Calu3 (cell line): ENCODE measurements around the gene SPDEF. TPM values are rescaled to one million over a fixed set of nuclear protein-coding genes. Genes with fewer than 3 reads are reported as not detected.
A peak's percentile ranks its signal among the peaks of the same experiment; 100 is the strongest.

Experiments used
- BruUV-seq: library from RNA; stranded (reverse); fragments of 400-500 nt; replicated peaks from 2 replicates; lab custom pipeline; 2021; lab: Mats Ljungman, UMichigan
- CTCF ChIA-PET: fragments of 300-600 bp; sonication (Branson Sonifier 250); formaldehyde crosslinking; loops from one replicate; lab custom pipeline; 2022; ENCODE audit warnings: antibody characterized with exemption; lab: Charles Lee
- DNase-seq: peaks from one replicate; pipeline ENCODE4 v3.0.0; 2022
- H3K27ac Mint-ChIP-seq: one replicate; pipeline ENCODE4 v1.8.0; 2022; ENCODE audit warnings: mixed read lengths; ENCODE audit not compliant: unreplicated experiment
- H3K27me3 Mint-ChIP-seq: one replicate; pipeline ENCODE4 v1.8.0; 2022; ENCODE audit warnings: mixed read lengths; ENCODE audit not compliant: unreplicated experiment
- H3K36me3 Mint-ChIP-seq: one replicate; pipeline ENCODE4 v1.8.0; 2022; ENCODE audit warnings: mild to moderate bottlenecking, moderate library complexity, mixed read lengths; ENCODE audit not compliant: insufficient read depth, unreplicated experiment
- H3K4me1 Mint-ChIP-seq: one replicate; pipeline ENCODE4 v1.8.0; 2022; ENCODE audit warnings: mild to moderate bottlenecking, low read depth, mixed read lengths; ENCODE audit not compliant: unreplicated experiment
- H3K4me3 Mint-ChIP-seq: one replicate; pipeline ENCODE4 v1.8.0; 2022; ENCODE audit warnings: mild to moderate bottlenecking, low read depth, moderate library complexity, mixed read lengths; ENCODE audit not compliant: unreplicated experiment
- H3K9me3 Mint-ChIP-seq: one replicate; pipeline ENCODE4 v1.8.0; 2022; ENCODE audit warnings: low read depth, mixed read lengths; ENCODE audit not compliant: unreplicated experiment
- intact Hi-C: fragments of 100-400 bp; cut with micrococcal nuclease; formaldehyde crosslinking; loops from one replicate; pipeline ENCODE4 v1.10.0; 2022; ENCODE audit not compliant: unreplicated experiment
- total RNA-seq: library from RNA; stranded (reverse); gene quantifications from 2 replicates; pipeline ENCODE4 v1.2.3, GENCODE V29; 2022
- TF ChIP-seq, protein P1 (sequence below): fragments of 200-600 bp; IDR thresholded peaks from one replicate; pipeline ENCODE4 v1.8.0; 2022; ENCODE audit warnings: antibody characterized with exemption; ENCODE audit not compliant: unreplicated experiment

Gene SPDEF
- total RNA-seq, 1 experiment from 2014 or later = 7.9 TPM

DNA sequence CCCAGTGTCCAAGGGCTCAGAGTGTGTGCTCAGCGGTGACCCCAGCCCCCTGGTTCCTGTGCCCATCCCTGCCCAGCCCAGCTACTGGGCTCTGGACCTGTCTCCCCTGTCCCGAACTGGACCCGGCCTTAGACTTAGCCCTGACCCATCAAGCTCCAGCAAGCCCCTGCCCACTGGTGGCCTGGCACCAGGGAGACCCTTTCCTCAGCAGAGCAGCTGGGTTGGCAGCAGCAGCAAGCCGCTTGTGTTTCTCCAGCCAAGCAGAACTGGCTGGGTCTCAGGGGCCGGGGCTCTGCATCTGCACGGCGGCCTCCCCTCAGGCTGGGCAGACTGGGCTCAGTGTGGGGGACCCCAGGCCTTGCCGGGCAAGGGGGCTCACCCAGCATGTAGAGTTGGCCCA lies 801 bp downstream of the SPDEF start:
- CTCF ChIA-PET = interaction anchor here (0.8 to 2.9 kb wide), 8 partner anchors 9 to 200 kb away, joined by 3 to 27 read pairs (median 4); no protein-coding TSS in a partner anchor
- Mint-ChIP-seq H3K4me3 (peak overlapping the region; percentile 64), H3K27ac (no peak overlapping the region), H3K27me3 (no peaks in the 10 kb centered on the region), H3K4me1 (peaks cover 56% of the 10 kb centered on the region), H3K36me3 (no peaks in the 10 kb centered on the region), H3K9me3 (no peaks in the 10 kb centered on the region)
- no TSS peak for BruUV-seq
- DNase-seq = no peak
- intact Hi-C loops = no loop called here
- TF ChIP-seq, protein P1, sequence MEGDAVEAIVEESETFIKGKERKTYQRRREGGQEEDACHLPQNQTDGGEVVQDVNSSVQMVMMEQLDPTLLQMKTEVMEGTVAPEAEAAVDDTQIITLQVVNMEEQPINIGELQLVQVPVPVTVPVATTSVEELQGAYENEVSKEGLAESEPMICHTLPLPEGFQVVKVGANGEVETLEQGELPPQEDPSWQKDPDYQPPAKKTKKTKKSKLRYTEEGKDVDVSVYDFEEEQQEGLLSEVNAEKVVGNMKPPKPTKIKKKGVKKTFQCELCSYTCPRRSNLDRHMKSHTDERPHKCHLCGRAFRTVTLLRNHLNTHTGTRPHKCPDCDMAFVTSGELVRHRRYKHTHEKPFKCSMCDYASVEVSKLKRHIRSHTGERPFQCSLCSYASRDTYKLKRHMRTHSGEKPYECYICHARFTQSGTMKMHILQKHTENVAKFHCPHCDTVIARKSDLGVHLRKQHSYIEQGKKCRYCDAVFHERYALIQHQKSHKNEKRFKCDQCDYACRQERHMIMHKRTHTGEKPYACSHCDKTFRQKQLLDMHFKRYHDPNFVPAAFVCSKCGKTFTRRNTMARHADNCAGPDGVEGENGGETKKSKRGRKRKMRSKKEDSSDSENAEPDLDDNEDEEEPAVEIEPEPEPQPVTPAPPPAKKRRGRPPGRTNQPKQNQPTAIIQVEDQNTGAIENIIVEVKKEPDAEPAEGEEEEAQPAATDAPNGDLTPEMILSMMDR = no peak

DNA sequence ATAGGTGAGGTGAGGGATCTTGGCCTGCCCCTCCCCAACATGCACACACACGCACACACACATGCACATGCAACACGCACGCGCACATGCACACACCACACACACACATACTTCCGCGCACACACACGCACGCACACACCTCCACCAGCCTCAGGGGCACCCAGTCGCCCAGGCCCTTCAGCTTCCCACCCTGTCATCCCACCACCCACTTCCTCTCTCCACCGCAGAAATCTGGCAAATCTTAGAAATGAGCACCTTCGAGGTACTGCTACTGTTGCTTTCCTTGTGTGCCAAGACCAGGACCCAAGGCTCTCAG lies 1.2 kb downstream of the SPDEF start:
- intact Hi-C loops = no loop called here

DNA sequence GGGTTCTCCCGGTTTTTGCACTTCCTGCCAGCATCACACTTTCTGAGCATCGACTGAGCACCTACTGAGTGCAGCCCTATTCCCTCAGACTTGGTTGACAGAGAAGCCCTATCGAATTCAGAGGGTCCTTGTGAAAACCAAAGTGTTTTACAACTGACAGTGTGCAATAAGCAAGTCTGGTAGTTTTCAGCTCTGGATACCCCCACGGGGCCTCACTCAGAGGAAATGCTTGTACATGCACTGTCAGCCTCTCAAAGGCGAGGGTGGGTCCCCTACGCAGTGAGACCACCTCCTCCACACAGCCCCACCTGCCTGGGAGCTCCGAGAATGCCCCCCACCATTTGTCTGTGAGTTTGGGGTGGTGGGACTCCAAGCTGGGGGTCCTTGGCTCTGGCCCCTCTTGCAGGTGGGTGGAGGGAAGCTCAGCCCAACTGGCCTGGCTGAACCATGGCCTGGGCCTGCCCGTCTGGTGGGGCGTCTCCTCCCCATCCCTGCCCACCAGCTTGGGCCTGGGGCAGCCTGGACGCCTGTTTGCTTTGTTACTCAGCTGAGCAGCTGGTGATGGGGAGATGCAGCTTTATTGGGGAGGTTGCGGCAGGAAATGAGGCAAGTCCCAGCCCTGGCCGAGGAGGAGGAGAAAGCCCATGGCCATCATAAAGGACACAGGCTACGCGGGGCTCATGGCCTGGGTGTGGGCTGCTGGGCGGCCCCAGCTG lies 1.7 kb downstream of the SPDEF start:
- Mint-ChIP-seq H3K36me3 (no peaks in the 10 kb centered on the region), H3K4me3 (no peak overlapping the region), H3K9me3 (no peaks in the 10 kb centered on the region), H3K4me1 (peaks cover 47% of the 10 kb centered on the region), H3K27ac (no peak overlapping the region), H3K27me3 (no peaks in the 10 kb centered on the region)
- intact Hi-C loops = no loop called here
- no TSS peak for BruUV-seq
- TF ChIP-seq, protein P1 = no peak
- CTCF ChIA-PET = interaction anchor here (0.5 to 2.9 kb wide), 6 partner anchors 9 to 201 kb away, joined by 3 to 27 read pairs (median 4); no protein-coding TSS in a partner anchor
- no peak for DNase-seq

More for the DNA sequence above, 1.2 kb downstream of the SPDEF start:
- Mint-ChIP-seq H3K27me3 (no peaks in the 10 kb centered on the region), H3K36me3 (no peaks in the 10 kb centered on the region), H3K4me1 (peaks cover 52% of the 10 kb centered on the region), H3K4me3 (peak overlapping the region; percentile 64), H3K27ac (no peak overlapping the region), H3K9me3 (no peaks in the 10 kb centered on the region)
- TF ChIP-seq, protein P1 = no peak
- no peak for DNase-seq
- CTCF ChIA-PET = interaction anchor here (0.8 to 2.9 kb wide), 6 partner anchors 9 to 200 kb away, joined by 3 to 27 read pairs (median 4); no protein-coding TSS in a partner anchor
- BruUV-seq = no TSS peak

DNA sequence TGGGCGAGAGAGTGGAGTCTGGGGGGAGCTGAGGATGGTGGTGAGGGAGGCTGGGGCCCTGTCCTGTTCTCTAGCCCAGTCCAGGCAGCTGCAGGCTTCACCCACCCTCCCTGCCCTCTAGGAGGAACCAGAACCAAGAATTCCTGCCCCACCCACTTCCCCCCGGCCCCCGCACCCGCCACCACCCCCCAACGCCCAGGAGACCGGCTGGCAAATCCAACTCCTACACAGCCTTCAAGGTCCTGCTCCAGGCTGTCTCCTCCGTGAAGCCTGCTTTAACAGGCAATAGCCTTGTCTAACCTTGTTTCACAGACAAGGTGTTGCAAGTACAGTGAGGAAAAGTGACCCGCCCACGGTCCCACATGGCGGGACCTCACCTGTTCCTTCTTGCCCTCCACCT lies 2.4 kb downstream of the SPDEF start:
- CTCF ChIA-PET = interaction anchor here (0.6 kb wide), 1 partner anchor 412 kb away, joined by 3 read pairs; no protein-coding TSS in a partner anchor
- Mint-ChIP-seq H3K27ac (no peak overlapping the region), H3K27me3 (no peaks in the 10 kb centered on the region), H3K9me3 (no peaks in the 10 kb centered on the region), H3K36me3 (no peaks in the 10 kb centered on the region), H3K4me3 (no peak overlapping the region), H3K4me1 (peaks cover 50% of the 10 kb centered on the region)
- no peak for DNase-seq
- intact Hi-C loops = no loop called here
- BruUV-seq = no TSS peak
- TF ChIP-seq, protein P1 = no peak
